ENCODE data around the gene CHMP2A. TPM values are rescaled to one million over a fixed set of nuclear protein-coding genes. Genes with fewer than 3 reads are reported as not detected.

Gene CHMP2A
- total RNA-seq, 2 donors from 2014 or later: 109 to 121 TPM

Small RNAs within 50 kb of the gene (microRNA-seq; reads per million reads assigned to microRNA genes)
- 0 to 1.4 reads per million in 2 donors for gene MIR6807 (ENCODE audit: borderline number of aligned reads in 2 of 2, borderline replicate concordance in 1 of 2)

Other genes with a start within 250 kb of the CHMP2A start
- 10 to 100 TPM; 20.9 to 32.6 TPM for gene ERVK3-1, start 249.7 kb downstream of the CHMP2A start, total RNA-seq
- 1 to 10 TPM; 1.6 to 2.6 TPM for gene ZSCAN22, start 228.1 kb downstream of the CHMP2A start, total RNA-seq
- gene A1BG, start 201.6 kb downstream of the CHMP2A start, total RNA-seq: 10 to 100 TPM; 45.5 to 52.6 TPM
- gene ZNF497, start 192.4 kb downstream of the CHMP2A start, total RNA-seq: under 1 TPM; 0.39 to 0.56 TPM
- 1 to 10 TPM in 1 of 2 donors, under 1 TPM in 1; 0.70 to 1.3 TPM for gene ZNF837, start 174.1 kb downstream of the CHMP2A start, total RNA-seq
- 1,000 to 10,000 TPM in 1 of 2 donors, 100 to 1,000 TPM in 1; 593 to 1,197 TPM for gene RPS5, start 167.8 kb downstream of the CHMP2A start, total RNA-seq
- not detected for gene RNF225, start 159.4 kb downstream of the CHMP2A start, total RNA-seq
- gene ZNF584, start 146.5 kb downstream of the CHMP2A start, total RNA-seq: 10 to 100 TPM; 17.4 to 18.5 TPM
- gene ZNF132, start 115.0 kb downstream of the CHMP2A start, total RNA-seq: 1 to 10 TPM; 2.7 to 3.1 TPM
- 1 to 10 TPM; 2.7 to 6.9 TPM for gene ZNF324B, start 103.5 kb downstream of the CHMP2A start, total RNA-seq
- 1 to 10 TPM; 5.9 to 9.9 TPM for gene ZNF324, start 88.0 kb downstream of the CHMP2A start, total RNA-seq
- gene ZNF446, start 78.8 kb downstream of the CHMP2A start, total RNA-seq: 10 to 100 TPM in 1 of 2 donors, 1 to 10 TPM in 1; 7.9 to 10.0 TPM
- 1 to 10 TPM; 1.3 to 2.9 TPM for gene SLC27A5, start 43.1 kb downstream of the CHMP2A start, total RNA-seq
- 10 to 100 TPM in 1 of 2 donors, 1 to 10 TPM in 1; 7.2 to 14.3 TPM for gene ZBTB45, start 35.3 kb downstream of the CHMP2A start, total RNA-seq
- 100 to 1,000 TPM in 1 of 2 donors, 10 to 100 TPM in 1; 99.6 to 207 TPM for gene TRIM28, start 11.0 kb downstream of the CHMP2A start, total RNA-seq
- gene UBE2M, start 3.5 kb upstream of the CHMP2A start, total RNA-seq: 10 to 100 TPM; 30.9 to 38.8 TPM
- gene MZF1, start 18.2 kb upstream of the CHMP2A start, total RNA-seq: 10 to 100 TPM in 1 of 2 donors, 1 to 10 TPM in 1; 6.5 to 11.3 TPM

All from right atrium auricular region (tissue), 2 donors.